Lung (tissue), 12 donors: ENCODE results near the gene RAMP3. TPM values are rescaled to one million over a fixed set of nuclear protein-coding genes. Genes with fewer than 3 reads are reported as not detected.
"Not testable (repeated sequence)": the region's sequence is repeated elsewhere in the genome, so short reads cannot be mapped to it uniquely, and the experiment has no call there.

Source experiments
- ATAC-seq: fragments of 200-7000 bp; cut with Tn5 transposase; one replicate; pipeline ENCODE4 v1.9.1; 2020; ENCODE audit warnings: moderate number of reproducible peaks; ENCODE audit not compliant: insufficient read depth, low FRiP score
- DNase-seq, 3 donors: peaks; one replicate each; pipeline ENCODE4 v3.0.0-alpha.2; 2013 to 2017
- H3K27ac ChIP-seq, 2 donors: one replicate each; pipeline ENCODE4 v1.5.1; 2013; ENCODE audit warnings: mild to moderate bottlenecking in 2 of 2, moderate library complexity in 2 of 2, control low read depth in 1 of 2, inconsistent platforms in 1 of 2, low read depth in 1 of 2, low read length in 1 of 2
- H3K27me3 ChIP-seq, 3 donors: one replicate each; pipeline ENCODE4 v1.5.1; 2013; ENCODE audit warnings: low read length in 2 of 3; ENCODE audit not compliant: control insufficient read depth in 3 of 3, insufficient read depth in 3 of 3
- H3K36me3 ChIP-seq, 4 donors: one replicate each; pipeline ENCODE4 v1.5.1; 2013; ENCODE audit warnings: low read length in 4 of 4, mild to moderate bottlenecking in 1 of 4, moderate library complexity in 1 of 4; ENCODE audit not compliant: control insufficient read depth in 4 of 4, insufficient read depth in 4 of 4
- H3K4me1 ChIP-seq, 5 donors: one replicate each; pipeline ENCODE4 v1.5.1; 2013; ENCODE audit warnings: low read length in 5 of 5, mild to moderate bottlenecking in 2 of 5, moderate library complexity in 1 of 5; ENCODE audit not compliant: control insufficient read depth in 5 of 5, insufficient read depth in 5 of 5
- H3K4me3 ChIP-seq: one replicate; pipeline ENCODE4 v1.5.1; 2013; ENCODE audit warnings: mild to moderate bottlenecking, control low read depth, moderate library complexity
- H3K9ac ChIP-seq, 2 donors: one replicate each; pipeline ENCODE4 v1.5.1; 2013; ENCODE audit warnings: low read length in 2 of 2, control low read depth in 1 of 2; ENCODE audit not compliant: insufficient read depth in 1 of 2
- H3K9me3 ChIP-seq, 4 donors: one replicate each; pipeline ENCODE4 v1.5.1; 2013; ENCODE audit warnings: low read length in 3 of 4, mild to moderate bottlenecking in 1 of 4, moderate library complexity in 1 of 4; ENCODE audit not compliant: control insufficient read depth in 4 of 4, insufficient read depth in 3 of 4
- WGBS, 2 donors: extraction: QIAGEN DNeasy Blood & Tissue Kit; methylation state at CpG; one replicate each; pipeline ENCODE4 v1.1.7; 2013; 5-methylcytosine and 5-hydroxymethylcytosine counted together
- polyA plus RNA-seq, 2 donors: library from polyadenylated mRNA; stranded (reverse); fragments of 200-250 nt; gene quantifications; one replicate each; pipeline ENCODE4 v1.2.1, GENCODE V29; 2013
- total RNA-seq, 2 donors: library from RNA; depleted of rRNA in 1 of 2; stranded (reverse); fragments of >200 nt in 1 of 2; gene quantifications; one replicate each; pipeline ENCODE4 v1.2.1, GENCODE V29; 2014 to 2021
- TF ChIP-seq, protein P1 (sequence below): IDR thresholded peaks from 2 replicates; pipeline ENCODE4 v1.5.1; 2012; ENCODE audit warnings: mild to moderate bottlenecking; ENCODE audit errors: control extremely low read depth, extremely low read depth
- donor health status: control.
- donor health status: control.
- donor health status: Bipolar disorder and iron deficiency.
- donor health status: healthy.
- donor health status: DM: yes; HTN: yes; CAD: no.

The RAMP3 gene
- total and polyA plus RNA-seq, 4 donors = 47.3 to 116 (median 63.3) TPM

DNA sequence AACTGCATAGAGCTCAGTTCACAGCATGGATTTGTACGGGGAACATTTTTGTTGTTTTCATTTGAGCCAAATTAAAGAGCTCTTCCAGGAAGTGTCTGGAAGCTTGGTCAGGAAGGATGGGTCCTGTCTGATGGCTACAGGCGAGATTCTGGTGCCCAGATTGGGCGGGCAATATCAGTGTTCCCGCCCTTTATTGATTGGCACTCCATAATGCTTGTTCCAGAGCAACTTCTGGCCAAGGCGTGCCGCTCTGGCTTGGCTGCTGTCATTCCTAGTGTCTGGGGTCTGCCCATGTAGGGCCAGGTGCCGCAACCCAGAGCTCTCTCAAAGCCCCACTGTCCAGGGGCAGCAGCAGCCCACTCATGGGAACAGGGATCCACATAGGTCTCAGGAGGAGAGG, 45.9 kb downstream of the RAMP3 start:
- 71 to 79% methylated on average over 7 of the region's 7 CpGs for WGBS, 2 donors
- Histone ChIP-seq H3K4me3 (no peak overlapping the region), H3K27ac (peak overlapping the region; percentile 37 to 80)

DNA sequence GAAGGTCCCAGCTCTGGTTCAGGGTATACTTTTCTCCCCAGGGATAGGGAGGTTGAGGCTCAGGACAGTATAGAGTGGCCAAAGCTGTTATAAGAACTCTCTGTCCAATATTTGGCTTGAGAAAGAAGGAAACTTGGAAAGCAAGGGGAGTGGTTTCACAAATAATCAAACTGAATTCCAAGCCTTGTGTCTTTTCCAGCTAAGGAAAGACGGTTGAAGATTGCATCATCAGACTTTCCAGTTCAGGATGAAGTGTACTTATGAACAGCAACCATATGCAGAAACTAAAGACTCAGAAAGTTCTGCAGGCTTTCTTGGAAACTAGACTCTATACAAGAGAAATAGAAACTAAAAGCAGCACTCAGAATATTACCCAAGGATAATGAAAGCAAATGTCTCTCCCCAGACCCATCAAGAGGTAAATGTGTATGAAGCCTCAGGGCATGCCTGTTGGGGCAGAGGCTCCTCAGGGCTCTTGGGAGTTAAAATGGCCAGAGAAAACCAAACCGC, 46.4 kb downstream of the RAMP3 start:
- Histone ChIP-seq H3K4me3 (no peak overlapping the region), H3K27me3 (peaks cover 0 to 10% (median under 1%) of the 10 kb centered on the region in 3 donors), H3K9ac (peak overlapping the region in 1 of 2 donors; percentile 68), H3K27ac (peak overlapping the region; percentile 37 to 80), H3K36me3 (no peaks in the 10 kb centered on the region), H3K9me3 (peaks cover 0 to 2% (median 0%) of the 10 kb centered on the region in 4 donors), H3K4me1 (peaks cover 3 to 13% (median 5%) of the 10 kb centered on the region in 5 donors)
- 37 to 50% methylated on average over 2 of the region's 2 CpGs for WGBS, 2 donors
- peak in 2 of 3 donors; percentile 89 to 94 for DNase-seq
- TF ChIP-seq, protein P1, sequence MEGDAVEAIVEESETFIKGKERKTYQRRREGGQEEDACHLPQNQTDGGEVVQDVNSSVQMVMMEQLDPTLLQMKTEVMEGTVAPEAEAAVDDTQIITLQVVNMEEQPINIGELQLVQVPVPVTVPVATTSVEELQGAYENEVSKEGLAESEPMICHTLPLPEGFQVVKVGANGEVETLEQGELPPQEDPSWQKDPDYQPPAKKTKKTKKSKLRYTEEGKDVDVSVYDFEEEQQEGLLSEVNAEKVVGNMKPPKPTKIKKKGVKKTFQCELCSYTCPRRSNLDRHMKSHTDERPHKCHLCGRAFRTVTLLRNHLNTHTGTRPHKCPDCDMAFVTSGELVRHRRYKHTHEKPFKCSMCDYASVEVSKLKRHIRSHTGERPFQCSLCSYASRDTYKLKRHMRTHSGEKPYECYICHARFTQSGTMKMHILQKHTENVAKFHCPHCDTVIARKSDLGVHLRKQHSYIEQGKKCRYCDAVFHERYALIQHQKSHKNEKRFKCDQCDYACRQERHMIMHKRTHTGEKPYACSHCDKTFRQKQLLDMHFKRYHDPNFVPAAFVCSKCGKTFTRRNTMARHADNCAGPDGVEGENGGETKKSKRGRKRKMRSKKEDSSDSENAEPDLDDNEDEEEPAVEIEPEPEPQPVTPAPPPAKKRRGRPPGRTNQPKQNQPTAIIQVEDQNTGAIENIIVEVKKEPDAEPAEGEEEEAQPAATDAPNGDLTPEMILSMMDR = no peak
- ATAC-seq = no peak

More for the DNA sequence above, 45.9 kb downstream of the RAMP3 start:
- Histone ChIP-seq H3K4me1 (peaks cover 3 to 13% (median 5%) of the 10 kb centered on the region in 5 donors), H3K9me3 (peaks cover 0 to 2% (median 0%) of the 10 kb centered on the region in 4 donors), H3K9ac (peak overlapping the region in 1 of 2 donors; percentile 43), H3K27me3 (peaks cover 0 to 10% (median 0%) of the 10 kb centered on the region in 3 donors), H3K36me3 (no peaks in the 10 kb centered on the region)
- TF ChIP-seq, protein P1 = no peak
- DNase-seq (peak in 1 of 3 donors; percentile 4), ATAC-seq (no peak)

DNA sequence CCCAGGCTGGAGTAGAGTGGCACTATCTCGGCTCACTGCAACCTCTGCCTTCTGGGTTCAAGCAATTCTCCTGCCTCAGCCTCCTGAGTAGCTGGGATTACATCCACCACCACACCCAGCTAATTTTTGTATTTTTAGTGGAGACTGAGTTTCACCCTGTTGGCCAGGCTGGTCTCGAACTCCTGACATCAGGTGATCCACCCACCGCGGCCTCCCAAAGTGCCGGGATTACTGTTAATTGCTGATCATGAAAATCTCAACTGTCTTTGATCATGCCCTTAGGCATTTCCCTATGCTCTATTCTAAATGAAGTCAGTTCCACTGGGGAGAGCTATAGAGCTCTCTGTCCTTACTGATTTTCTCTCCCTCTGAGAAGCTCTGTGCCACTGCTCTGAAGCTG, 48.7 kb downstream of the RAMP3 start:
- not testable (repeated sequence) for ATAC-seq, H3K36me3 ChIP-seq, H3K27ac ChIP-seq, H3K4me3 ChIP-seq, H3K9ac ChIP-seq, DNase-seq, H3K9me3 ChIP-seq
- Histone ChIP-seq H3K4me1 (peaks cover 3 to 13% (median 5%) of the 10 kb centered on the region in 5 donors), H3K27me3 (peaks cover 0 to 10% (median 2%) of the 10 kb centered on the region in 3 donors)
- 94 to 95% methylated on average over 5 of the region's 5 CpGs for WGBS, 2 donors

DNA sequence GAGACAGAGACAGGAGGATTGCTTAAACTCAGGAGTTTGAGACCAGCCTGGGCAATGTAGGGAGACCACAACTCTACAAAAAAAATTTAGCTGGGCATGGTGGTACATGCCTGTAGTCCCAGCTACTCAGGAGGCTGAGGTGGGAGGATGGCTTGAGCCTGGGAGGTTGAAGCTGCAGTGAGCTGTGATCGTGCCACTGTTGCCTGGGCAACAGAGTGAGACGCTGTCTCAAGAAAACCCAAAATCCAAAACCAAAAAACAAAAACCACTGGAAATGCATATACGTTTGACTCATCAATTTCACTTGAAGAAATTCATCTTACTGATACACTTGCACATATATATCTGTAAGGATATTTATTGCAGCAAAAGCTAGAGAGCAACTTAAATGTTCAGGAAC, 52.3 kb downstream of the RAMP3 start:
- DNase-seq, H3K9ac ChIP-seq, ATAC-seq, H3K4me3 ChIP-seq, H3K9me3 ChIP-seq, H3K36me3 ChIP-seq, H3K4me1 ChIP-seq: not testable (repeated sequence)
- H3K27me3 ChIP-seq = peaks cover 0 to 15% (median 2%) of the 10 kb centered on the region in 3 donors
- WGBS, 2 donors = 83 to 88% methylated on average over 3 of the region's 3 CpGs
- peak overlapping the region in 1 of 2 donors; percentile 62 for H3K27ac ChIP-seq
